GM18517 (cell line): Measurements from ENCODE around the gene TASP1.

Experiments used
- ATAC-seq: cut with Tn5 transposase; IDR thresholded peaks from one replicate; pipeline ENCODE4 v1.9.1; 2021; ENCODE audit warnings: mild to moderate bottlenecking, moderate library complexity; ENCODE audit not compliant: unreplicated experiment

The TASP1 gene

DNA sequence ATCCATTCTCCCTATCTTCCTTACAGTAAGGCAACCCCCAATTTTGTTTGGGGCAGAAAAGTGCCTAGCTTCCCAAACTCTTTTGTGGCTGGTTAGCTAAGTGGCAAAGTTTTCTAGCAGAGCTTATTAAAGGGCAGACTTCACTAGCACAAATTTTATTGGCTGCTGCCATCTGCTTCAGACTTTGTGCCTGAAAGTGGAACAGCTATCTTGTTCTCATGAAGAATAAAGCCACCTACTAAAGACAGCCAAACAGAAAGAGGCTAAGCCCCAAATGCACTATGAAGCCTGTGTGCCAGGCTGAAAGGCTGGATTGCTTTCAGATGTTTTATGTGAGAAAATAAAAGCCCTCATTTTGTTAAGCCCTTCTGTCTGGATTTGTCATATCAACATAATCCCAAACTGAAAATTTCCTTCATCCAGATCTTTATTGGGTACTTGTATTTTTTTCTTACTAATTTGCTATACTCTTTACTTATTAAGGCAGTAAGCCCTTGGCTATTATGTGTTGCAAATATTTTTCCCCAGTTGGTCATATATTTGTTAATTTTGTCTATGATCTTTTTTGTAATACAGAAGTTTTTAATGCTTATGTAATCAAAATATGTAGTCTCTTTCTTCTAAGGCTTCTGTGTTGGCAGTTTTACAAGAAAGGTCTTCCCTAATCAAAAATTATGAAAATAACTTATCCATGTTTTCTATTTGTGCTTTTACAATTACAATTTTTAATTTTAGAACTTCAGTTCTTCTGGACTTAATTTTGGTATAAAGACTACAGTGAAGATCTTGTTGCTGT lies 191.1 kb downstream of the TASP1 start:
- ATAC-seq, result no peak

DNA sequence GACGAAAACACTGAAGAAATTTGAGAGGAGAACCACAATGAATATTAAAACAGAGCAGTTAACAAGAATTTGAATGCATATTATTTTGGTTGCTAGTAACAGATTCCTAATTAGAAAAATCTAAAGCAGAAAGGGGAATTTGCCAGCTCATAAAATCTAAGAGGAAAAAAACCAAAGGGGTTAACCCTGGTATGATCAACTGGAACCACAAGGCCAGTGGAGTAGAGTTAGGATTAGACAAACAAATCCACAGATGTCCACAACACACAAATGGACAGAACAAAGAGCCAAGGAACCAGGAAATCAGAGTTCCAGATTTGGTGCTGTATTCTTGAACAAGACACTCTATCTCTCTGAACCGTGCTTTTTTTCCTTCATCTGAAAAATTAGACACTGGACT lies 195.0 kb downstream of the TASP1 start:
- no peak for ATAC-seq

DNA sequence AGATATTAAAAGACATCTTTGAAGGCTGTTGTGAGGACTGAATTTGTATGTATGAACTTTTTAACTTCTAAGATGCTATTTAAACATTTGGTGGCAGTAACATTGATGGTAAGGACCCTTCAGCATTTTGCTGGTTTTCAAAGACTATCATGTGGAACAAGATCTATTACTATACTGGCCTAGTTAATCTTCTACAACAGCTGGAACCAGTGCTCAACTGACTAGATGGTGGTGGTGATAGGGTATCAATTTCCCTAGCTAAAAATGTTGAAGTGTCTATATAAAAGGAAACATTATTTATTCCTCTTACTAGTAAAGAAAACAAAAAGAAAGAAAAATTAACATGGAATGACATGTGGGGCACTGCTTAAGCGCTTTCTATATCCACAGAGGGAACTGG lies 195.7 kb downstream of the TASP1 start:
- no peak for ATAC-seq

DNA sequence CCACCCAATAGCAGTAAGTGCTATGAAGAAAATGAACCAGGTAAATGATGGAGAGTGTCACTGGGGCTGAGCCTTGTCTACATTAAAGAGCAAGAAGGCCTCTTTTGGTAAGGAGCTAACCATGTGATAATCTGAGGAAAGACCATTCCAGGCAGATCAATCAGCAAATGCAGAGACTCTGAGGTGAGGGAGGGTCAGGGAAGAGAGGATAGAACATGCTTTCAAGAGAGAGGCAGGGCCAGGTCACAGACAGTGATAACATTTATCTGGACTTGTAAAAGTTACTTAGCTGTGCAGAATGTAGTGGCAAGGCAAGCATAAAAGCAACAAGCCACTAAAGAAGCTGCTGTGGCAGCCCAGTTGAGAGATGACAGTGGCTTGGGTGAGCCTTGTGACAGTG lies 197.3 kb downstream of the TASP1 start:
- no peak for ATAC-seq

DNA sequence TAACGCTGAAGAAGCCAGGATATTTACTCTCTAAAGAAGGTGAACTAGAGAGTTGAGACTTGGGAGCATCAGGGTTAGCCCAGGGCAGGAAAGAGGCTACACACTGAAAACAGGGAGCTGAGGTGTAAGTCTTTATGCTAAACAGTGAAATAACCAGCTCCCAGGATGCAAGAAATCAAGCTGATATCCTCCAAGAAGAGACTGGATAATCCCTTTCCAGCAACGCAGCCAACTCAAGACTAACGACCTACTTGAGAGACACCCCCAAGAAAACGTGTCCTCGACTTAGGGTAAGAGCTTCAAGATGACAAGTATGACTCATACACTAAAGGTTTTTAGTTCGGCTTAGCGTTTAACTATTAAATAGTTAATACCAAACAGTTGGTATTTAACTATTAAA lies 202.2 kb downstream of the TASP1 start:
- no peak for ATAC-seq

DNA sequence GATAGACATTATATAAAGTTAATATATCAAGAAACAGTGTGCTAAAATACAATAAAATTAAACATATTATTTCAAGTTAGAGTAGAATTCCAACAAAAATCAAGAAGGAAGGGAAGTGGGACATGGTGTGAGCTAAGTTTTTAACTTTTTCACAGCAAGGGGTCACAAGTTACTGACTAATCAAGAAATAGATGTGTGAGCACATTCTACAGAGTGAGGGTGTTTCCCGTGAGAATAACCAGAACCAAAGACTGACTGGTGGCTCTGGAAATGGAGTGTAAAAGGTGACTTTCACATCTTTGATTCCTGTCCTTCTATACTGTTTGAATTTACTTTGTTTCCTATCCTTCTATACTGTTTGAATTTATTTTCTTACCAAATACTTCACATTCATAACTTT lies 206.6 kb downstream of the TASP1 start:
- ATAC-seq, result no peak

DNA sequence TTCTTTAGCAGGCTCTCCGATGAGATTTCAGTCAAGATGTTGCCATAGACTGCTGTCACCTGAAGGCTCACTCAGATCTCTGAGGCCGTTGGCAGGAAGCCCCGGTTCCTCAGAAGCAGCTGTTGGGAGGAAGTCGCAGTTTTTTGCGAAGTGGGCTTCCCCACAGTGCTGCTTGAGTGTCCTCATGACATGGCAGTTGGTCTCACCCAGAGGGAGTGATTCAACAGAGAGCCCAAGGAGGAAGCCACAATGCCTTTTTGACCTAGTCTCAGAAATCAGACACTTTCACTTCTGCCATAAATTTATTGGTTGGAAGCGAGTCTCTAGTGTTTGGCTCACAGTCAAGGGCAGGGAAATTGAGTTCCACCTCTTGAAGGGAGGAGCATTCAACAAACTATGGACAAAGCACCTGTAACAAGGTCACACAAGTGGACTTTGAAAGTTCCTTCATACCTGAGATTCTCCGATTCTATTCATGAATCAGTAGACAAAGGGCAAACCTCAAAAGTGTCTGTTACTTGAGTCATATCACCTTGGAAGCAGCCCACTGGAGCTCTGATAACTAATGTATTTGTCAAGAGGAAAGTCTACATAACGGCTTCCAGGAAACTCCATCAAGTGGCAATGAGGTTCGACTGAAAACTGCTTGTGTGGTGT lies 208.3 kb downstream of the TASP1 start:
- no peak for ATAC-seq

DNA sequence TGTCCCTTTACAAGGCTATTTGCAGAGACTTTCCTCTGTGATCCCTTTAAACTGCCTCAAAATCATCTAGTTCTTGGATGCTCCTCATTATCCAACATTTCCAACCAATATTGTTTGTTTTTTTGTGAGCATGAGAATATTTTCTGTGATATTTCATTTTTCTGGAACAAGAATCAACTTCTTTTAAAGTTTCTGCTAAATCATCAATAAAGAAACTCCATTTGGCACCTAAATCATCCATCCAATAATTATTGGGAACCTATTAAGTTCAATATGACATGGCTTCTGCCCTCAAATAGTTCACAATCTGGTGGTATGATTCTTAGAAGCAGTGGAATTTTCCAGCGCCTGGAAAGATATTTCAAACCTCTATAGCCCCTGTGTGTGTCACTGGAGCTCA lies 210.0 kb downstream of the TASP1 start:
- no peak for ATAC-seq

DNA sequence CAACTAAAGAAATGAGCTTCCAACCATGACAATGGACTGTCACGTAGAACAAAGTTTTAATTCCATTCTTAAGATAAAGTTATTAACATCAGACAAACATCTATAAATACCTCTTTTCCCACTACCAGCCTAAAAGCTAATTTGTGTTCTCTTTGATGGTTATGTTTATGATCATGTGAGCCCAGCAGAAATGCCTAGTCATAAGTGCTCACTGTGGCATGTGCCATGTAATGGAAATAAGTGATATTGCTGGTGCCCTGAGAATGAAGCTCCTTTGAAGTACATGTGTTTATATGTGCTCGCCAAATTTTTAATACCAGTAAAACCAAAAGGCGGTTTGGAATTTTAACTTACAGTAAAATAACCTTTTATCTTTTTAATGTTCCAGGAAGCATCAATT lies 211.9 kb downstream of the TASP1 start:
- ATAC-seq, result no peak

DNA sequence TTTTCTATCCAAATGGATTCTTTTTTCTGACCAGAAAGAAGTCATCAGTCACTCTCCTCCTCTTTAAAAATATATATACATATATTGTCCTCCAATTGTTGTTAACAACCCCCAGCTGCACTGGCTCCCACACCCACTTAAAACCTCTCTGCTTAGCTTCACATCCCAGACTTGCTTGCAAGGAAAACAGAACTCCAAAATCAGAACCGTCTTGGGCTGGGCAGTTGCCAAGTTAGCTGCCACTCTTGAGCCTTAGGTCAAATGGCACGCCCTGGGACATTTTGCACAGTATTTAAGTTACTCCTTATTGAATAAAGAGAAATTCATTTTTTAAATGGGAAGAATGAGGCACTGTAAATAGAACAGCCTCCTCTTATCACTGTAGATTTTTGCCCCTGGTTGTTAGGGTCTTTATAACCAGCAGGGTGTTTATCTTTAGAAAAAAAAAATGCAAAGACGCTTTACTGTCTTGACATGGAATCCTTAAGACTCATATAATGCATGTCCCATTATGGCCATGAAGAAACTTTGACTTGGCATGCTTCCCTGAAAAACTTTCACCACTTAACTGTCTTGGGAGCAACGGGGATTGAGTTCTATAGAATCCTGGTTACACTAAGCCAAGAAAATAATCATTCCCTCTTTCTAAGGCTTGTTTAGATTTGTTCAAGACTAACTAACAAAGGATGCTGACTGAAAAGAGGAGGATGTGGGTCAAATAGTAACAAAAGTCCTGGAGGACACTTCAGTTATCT lies 213.2 kb downstream of the TASP1 start:
- no peak for ATAC-seq

DNA sequence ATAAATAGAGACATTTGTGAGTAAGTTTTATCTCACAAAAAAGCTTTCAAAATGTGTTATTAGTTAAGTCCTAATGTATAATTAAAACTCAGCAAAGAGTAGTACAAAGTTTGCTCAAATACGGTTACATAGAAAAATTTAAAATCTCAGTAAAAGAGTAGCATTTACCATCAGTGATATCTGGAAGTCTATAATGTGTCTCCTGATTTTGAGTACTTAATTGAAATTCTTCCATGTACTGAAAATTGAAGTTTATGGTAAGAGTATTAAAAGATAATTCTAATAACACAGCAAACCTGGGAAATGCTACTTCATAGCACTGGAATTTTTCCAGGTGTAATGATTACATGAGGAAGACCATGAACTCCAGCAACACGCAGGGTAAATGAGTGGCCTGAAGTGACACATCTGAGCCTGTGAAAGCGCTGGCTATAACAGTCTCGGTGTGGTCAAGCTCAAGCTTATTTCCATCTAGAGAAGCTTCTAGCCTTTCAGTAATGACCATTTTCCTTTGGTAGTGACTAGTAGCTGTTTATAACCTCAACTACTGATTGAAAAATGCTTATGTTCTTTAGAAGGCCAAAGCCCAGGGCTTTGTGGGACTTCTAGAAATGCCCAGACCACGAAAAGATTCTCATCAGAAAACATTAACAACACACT lies 214.4 kb downstream of the TASP1 start:
- no peak for ATAC-seq

DNA sequence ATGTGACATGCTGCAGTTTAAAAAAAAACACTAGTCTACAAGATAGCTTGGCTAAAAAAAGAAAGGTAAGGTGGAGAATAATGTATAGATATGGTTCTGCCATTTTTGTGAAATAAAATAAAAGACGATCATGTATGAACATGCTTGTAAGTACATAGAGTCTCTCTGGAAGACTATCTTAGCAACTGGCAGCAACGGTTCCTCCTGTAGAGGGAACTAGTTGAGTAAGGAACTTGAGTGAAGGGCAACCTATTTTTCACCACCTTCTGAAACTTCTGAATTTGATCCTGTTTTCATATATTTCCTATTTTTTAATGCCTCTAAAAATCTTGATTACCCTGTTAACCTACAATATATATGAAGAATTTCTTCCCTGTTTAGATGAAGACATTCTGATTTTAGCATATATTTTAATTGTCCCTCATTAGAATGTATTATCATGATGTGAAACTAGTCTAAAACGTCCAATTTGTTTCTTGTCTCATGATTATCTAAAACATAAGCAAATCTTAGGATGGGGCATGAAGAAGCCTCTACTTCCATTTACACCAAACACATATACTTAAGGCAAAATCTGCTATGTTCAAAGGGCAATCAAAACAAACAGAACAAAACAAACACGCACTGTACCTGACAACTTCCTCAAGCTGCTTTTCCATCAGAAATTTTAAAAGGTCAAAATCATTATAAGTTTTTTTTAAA lies 215.1 kb downstream of the TASP1 start:
- ATAC-seq, result no peak

DNA sequence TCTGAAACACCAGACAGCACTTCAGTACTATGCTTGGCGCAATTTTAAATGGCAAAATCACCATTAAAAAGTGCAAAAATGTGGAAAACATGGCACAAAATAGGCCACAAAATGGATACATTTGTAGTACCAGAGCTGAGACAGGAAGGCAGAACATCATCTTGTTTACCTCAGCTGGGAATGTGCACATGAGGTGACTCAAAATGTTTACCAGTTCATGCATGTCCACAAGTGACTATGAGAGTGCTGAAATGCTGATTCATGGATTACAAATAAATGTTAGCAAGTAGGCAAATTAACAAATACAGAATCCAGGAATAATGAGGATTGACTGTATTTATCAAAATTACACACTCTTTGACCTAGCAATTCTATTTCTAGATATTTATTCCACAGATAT lies 216.1 kb downstream of the TASP1 start:
- ATAC-seq, result no peak

DNA sequence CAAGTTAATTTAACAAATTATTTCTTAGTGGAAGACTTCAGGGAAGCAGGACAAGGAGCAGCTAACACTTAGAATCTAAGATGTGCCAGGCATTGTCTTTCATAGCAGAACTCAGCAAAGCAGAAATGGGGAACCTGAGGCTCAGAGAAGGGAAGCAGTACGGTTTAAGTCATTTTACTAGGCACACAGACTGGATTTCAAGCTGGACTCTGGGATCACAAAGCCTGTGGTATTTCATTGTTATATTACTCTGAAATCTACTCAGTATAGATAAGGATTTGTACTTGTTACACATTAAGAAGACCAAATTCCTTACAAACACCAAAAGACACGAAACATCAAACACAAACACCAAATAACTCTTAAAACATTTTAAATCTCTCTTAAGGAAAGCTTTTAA lies 218.1 kb downstream of the TASP1 start:
- ATAC-seq, result no peak

DNA sequence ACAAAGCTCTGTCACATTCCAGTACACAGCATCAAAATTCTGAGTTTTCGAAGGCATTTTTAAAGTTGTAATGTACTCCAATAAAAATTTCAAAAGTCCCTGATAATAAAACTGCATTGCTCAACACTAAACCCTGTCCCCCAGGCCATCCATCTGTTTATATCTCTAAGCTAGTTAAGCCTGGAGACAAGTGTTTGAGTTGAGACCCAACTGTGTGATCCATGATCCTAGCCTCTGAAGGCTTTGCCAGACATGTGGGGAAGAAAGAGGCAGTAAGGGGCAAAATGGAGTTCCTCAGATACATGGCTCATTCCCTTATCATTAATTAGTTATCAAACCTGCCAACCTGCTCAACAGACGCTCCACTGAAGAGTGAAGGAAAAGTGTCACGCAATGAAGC lies 219.3 kb downstream of the TASP1 start:
- no peak for ATAC-seq

DNA sequence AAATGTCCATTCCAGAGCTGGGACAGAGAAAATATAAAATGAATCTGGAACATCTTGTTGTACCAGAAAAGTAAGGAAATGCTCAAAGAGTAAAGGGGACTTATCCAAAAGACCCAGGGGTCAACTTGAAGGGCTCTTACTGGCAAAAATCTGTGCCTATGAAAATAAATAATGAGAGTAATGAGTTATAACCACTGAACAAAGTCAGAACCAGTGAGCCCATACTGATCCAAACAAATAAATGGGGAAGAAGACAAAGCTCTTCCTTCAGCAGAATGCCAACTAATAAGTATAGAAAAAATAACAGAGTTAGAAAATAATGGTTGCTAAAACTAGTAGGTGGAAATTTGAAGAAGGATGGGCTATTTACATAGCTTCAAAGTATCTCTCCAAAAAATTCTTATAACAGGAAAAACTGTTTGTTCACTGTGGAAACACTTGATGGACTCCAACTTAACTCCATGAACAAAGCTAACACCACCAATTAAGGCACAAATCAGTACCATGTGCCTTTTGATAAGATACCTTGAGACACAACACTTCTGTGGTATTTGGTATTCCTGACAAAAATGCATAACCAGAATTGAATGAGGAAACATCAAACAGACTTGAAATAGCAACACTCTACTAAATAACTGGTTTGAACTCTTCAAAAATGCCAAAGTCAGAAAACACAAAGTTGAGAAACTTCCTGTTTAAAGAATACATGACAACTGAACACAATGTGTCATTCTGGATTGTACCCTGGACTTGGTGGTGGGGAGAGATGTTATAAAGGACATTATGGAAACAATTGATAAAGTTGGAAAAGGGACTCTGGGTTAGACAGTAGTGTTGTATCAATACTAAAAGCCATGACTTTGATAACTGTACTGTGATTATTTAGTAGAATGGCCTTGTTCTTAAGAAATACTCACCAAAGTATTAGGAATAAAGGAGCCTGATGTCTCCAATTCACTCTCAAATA lies 220.2 kb downstream of the TASP1 start:
- no peak for ATAC-seq

DNA sequence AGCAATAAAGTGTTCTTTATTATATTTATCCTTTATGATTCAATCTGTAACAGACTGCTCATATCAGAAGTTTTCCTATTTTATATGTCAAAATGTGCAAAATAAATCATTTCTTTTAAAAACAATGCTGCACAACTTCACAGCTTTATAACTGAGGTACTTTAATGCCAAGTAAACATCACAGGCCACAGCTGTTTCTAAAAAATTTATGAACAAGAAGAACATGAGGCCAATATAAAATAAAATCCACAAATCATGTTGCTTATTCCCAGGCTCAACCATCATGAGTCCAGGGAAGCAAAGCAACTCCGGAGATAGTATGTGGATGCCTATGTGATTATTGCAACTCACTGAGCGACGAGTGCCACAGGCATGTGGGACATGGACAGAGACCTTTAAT lies 222.2 kb downstream of the TASP1 start:
- no peak for ATAC-seq

DNA sequence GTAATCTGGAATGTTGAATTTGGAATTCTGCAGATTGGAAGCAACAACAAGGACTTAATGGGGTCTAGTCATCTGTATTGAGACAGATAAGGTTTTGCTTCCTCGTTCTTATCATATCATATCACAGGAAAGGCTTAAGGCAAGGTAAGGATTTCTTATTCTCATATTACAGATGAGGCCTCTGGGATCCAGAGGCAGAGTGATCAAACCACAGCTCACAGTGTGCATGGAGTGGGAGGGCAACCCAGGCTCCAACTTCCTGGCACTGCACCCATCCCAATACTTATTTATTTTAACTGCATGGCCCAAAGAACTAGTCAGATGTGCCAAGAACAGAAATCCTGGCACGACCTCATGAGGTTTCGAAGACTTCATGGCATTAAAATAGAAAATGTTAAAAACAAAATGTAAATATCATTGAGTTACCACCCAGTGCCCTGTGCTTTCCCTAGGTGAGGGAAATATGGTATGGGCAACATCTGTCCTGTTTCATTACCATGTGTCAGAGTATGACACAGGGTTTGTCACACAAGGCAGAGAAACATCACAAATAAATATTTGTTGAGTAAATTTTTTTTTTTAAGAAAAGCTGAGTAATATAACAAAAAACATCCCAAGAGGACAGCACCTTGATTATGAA lies 225.8 kb downstream of the TASP1 start:
- ATAC-seq, result no peak

DNA sequence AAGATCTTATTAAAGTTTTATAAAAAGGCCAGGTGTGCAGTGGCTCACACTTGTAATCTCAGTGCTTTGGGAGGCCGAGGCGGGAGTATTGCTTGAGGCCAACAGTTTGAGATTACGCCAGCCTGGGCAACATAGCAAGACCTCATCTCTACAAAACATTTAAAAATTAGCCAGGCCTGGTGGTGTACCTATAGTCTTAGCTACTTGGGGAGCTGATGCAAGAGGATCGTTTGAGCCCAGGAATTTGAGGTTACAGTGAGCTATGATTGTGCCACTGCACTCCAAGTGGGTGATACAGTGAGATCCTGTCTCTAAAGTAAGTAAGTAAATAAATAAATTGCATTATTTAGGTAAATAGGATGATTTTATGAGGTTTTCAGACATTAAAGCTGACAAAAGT lies 234.4 kb downstream of the TASP1 start:
- ATAC-seq, result no peak
